GM23338 (cell line): ENCODE results near the gene MAGI1. TPM values are rescaled to one million over a fixed set of nuclear protein-coding genes. Genes with fewer than 3 reads are reported as not detected.

Experiments used
- ATAC-seq: fragments of 200-7000 bp; cut with Tn5 transposase; 3 replicates; pipeline ENCODE4 v1.9.1; 2020
- DNase-seq: peaks from one replicate; pipeline ENCODE4 v3.0.0-alpha.2; 2015; ENCODE audit warnings: low spot score
- H2AFZ ChIP-seq: fragments of 200-600 bp; sonication (generic); 2 replicates; pipeline ENCODE4 v1.8.0; 2016; ENCODE audit warnings: antibody characterized with exemption, mild to moderate bottlenecking, moderate library complexity
- H3F3A ChIP-seq: fragments of 200-600 bp; sonication (generic); replicated peaks from 2 replicates; pipeline ENCODE4 v1.8.0; 2017; ENCODE audit warnings: antibody characterized with exemption, mixed run types, low read depth
- H3K27ac ChIP-seq: fragments of 200-600 bp; sonication (generic); 2 replicates; pipeline ENCODE4 v1.6.1; 2016; ENCODE audit warnings: low read depth
- H3K27me3 ChIP-seq: fragments of 200-600 bp; sonication (generic); 2 replicates; pipeline ENCODE4 v1.8.0; 2016; ENCODE audit warnings: mild to moderate bottlenecking, mixed run types, moderate library complexity; ENCODE audit not compliant: insufficient read depth
- H3K36me3 ChIP-seq: fragments of 200-600 bp; sonication (generic); 2 replicates; pipeline ENCODE4 v1.8.0; 2016; ENCODE audit warnings: mild to moderate bottlenecking; ENCODE audit not compliant: insufficient read depth
- H3K4me1 ChIP-seq: fragments of 200-600 bp; sonication (generic); 2 replicates; pipeline ENCODE4 v1.8.0; 2016; ENCODE audit warnings: mild to moderate bottlenecking, moderate library complexity; ENCODE audit not compliant: insufficient read depth
- H3K4me2 ChIP-seq: fragments of 200-600 bp; sonication (generic); 2 replicates; pipeline ENCODE4 v1.7.1; 2017; ENCODE audit warnings: mixed run types
- H3K4me3 ChIP-seq: fragments of 200-600 bp; sonication (generic); 2 replicates; pipeline ENCODE4 v1.6.1; 2016; ENCODE audit warnings: mixed run types
- H3K79me2 ChIP-seq: fragments of 200-600 bp; sonication (generic); replicated peaks from 2 replicates; pipeline ENCODE4 v1.8.0; 2017; ENCODE audit warnings: mild to moderate bottlenecking; ENCODE audit not compliant: insufficient read depth
- H3K9me2 ChIP-seq: fragments of 200-600 bp; sonication (generic); 2 replicates; pipeline ENCODE4 v1.8.0; 2017; ENCODE audit not compliant: insufficient read depth
- H4K20me1 ChIP-seq: fragments of 200-600 bp; sonication (generic); replicated peaks from 2 replicates; pipeline ENCODE4 v1.8.0; 2017; ENCODE audit warnings: mild to moderate bottlenecking; ENCODE audit not compliant: insufficient read depth
- H3K27ac Mint-ChIP-seq: 2 replicates; pipeline ENCODE4 v1.8.0; 2020; ENCODE audit warnings: inconsistent platforms, mild to moderate bottlenecking, moderate library complexity, mixed read lengths
- H3K27me3 Mint-ChIP-seq: 3 replicates; pipeline ENCODE4 v1.8.0; 2022; ENCODE audit warnings: low read depth, mild to moderate bottlenecking, moderate library complexity, mixed read lengths, inconsistent platforms; ENCODE audit not compliant: insufficient read depth, poor library complexity
- H3K36me3 Mint-ChIP-seq: 3 replicates; pipeline ENCODE4 v1.8.0; 2021; ENCODE audit warnings: low read depth, mild to moderate bottlenecking, inconsistent platforms, moderate library complexity, mixed read lengths
- H3K4me1 Mint-ChIP-seq: 3 replicates; pipeline ENCODE4 v1.8.0; 2020; ENCODE audit warnings: mild to moderate bottlenecking, inconsistent platforms, mixed read lengths
- H3K4me3 Mint-ChIP-seq: 3 replicates; pipeline ENCODE4 v1.8.0; 2021; ENCODE audit warnings: moderate library complexity, mild to moderate bottlenecking, inconsistent platforms, mixed read lengths
- H3K9me3 Mint-ChIP-seq: 3 replicates; pipeline ENCODE4 v1.8.0; 2020; ENCODE audit warnings: moderate library complexity, mild to moderate bottlenecking, inconsistent platforms, mixed read lengths
- CREB1 ChIP-seq: fragments of 250-450 bp; sonication (Bioruptor Pico); IDR thresholded peaks from 2 replicates; pipeline ENCODE4 v1.5.0; 2020; ENCODE audit warnings: low read depth, mild to moderate bottlenecking, moderate library complexity
- CTCF ChIP-seq, 2 experiments: fragments of 200-600 bp in 1 of 2; sonication (generic) in 1 of 2; conservative IDR thresholded peaks; 2 replicates each; pipeline versions ENCODE4 v1.5.1 to v1.6.1; 2016 to 2017; ENCODE audit warnings: antibody characterized with exemption in 2 of 2, low read depth in 2 of 2, mild to moderate bottlenecking in 2 of 2, moderate library complexity in 1 of 2
- ETS1 ChIP-seq: IDR thresholded peaks from 2 replicates; pipeline ENCODE4 v1.6.1; 2016; ENCODE audit warnings: antibody characterized with exemption
- EZH2 ChIP-seq: fragments of 200-600 bp; sonication (generic); IDR thresholded peaks from one replicate; pipeline ENCODE4 v1.8.0; 2017; ENCODE audit warnings: antibody characterized with exemption, mild to moderate bottlenecking, low read depth; ENCODE audit not compliant: unreplicated experiment
- EZH2phosphoT487 ChIP-seq: fragments of 200-600 bp; sonication (generic); IDR thresholded peaks from one replicate; pipeline ENCODE4 v1.8.1; 2018; ENCODE audit warnings: antibody characterized with exemption; ENCODE audit not compliant: unreplicated experiment
- JUNB ChIP-seq: IDR thresholded peaks from one replicate; pipeline ENCODE4 v1.6.1; 2016; ENCODE audit warnings: antibody characterized with exemption; ENCODE audit not compliant: unreplicated experiment
- NANOG ChIP-seq: IDR thresholded peaks from 2 replicates; pipeline ENCODE4 v1.6.1; 2016; ENCODE audit warnings: antibody characterized with exemption, borderline replicate concordance
- POLR2AphosphoS5 ChIP-seq: IDR thresholded peaks from 2 replicates; pipeline ENCODE4 v1.6.1; 2016; ENCODE audit warnings: antibody characterized with exemption, low read depth
- REST ChIP-seq: IDR thresholded peaks from one replicate; pipeline ENCODE4 v1.6.1; 2018; ENCODE audit warnings: antibody characterized with exemption; ENCODE audit not compliant: unreplicated experiment
- STAT1 ChIP-seq: IDR thresholded peaks from one replicate; pipeline ENCODE4 v1.6.1; 2016; ENCODE audit warnings: antibody characterized with exemption; ENCODE audit not compliant: unreplicated experiment
- ZNF114 ChIP-seq: fragments of 250-450 bp; sonication (Bioruptor Pico); IDR thresholded peaks from 2 replicates; pipeline ENCODE4 v1.5.0; 2020; ENCODE audit warnings: mild to moderate bottlenecking, moderate library complexity
- ZNF331 ChIP-seq: fragments of 250-450 bp; sonication (Bioruptor Pico); IDR thresholded peaks from 2 replicates; pipeline ENCODE4 v1.5.0; 2020; ENCODE audit warnings: low read depth, mild to moderate bottlenecking, moderate library complexity
- ZNF462 ChIP-seq: fragments of 250-450 bp; sonication (Bioruptor Pico); IDR thresholded peaks from 2 replicates; pipeline ENCODE4 v1.5.0; 2020; ENCODE audit warnings: mild to moderate bottlenecking, moderate library complexity
- polyA plus RNA-seq: library from polyadenylated mRNA; unstranded; fragments of >200 nt; fragmentation: Nextera tagmentation; extraction: Ambion mirVana; gene quantifications from 2 replicates; pipeline ENCODE4 v1.2.1, GENCODE V29; 2016
- total RNA-seq: library from RNA; depleted of rRNA; stranded (reverse); fragments of >200 nt; shearing (Covaris generic); gene quantifications from 2 replicates; pipeline ENCODE4 v1.2.3, GENCODE V29; 2014

Gene MAGI1
- total and polyA plus RNA-seq, 2 experiments from 2014 or later = 27.4 to 71.2 TPM

GRCh38 chr3:65448120-65448519, 590.6 kb downstream of the MAGI1 start:
- no peak overlapping the region for H3K4me3 ChIP-seq
- ATAC-seq = no peak
- H3F3A ChIP-seq = no peaks in the 10 kb centered on the region
- no peaks in the 10 kb centered on the region for H4K20me1 ChIP-seq
- DNase-seq = no peak
- Mint-ChIP-seq H3K36me3 (peaks cover 3% of the 10 kb centered on the region; the same call in 1 of the 3 replicates), H3K4me1 (peaks cover 20% of the 10 kb centered on the region), H3K27ac (no peak overlapping the region; the same call in 1 of the 2 replicates), H3K4me3 (no peak overlapping the region), H3K27me3 (no peaks in the 10 kb centered on the region), H3K9me3 (no peaks in the 10 kb centered on the region)
- H3K79me2 ChIP-seq = no peaks in the 10 kb centered on the region
- no peaks in the 10 kb centered on the region for H3K27me3 ChIP-seq
- no peak overlapping the region for H3K4me2 ChIP-seq
- peaks cover 16% of the 10 kb centered on the region; the same call in 1 of the 2 replicates for H3K4me1 ChIP-seq
- H3K27ac ChIP-seq = no peak overlapping the region
- H3K9me2 ChIP-seq = no peaks in the 10 kb centered on the region
- no peaks in the 10 kb centered on the region; the same call in 1 of the 2 replicates for H3K36me3 ChIP-seq
- no peak for TF ChIP-seq ZNF114 (CRISPR knock-in tag)
- no peak for TF ChIP-seq STAT1
- no peak for TF ChIP-seq JUNB
- no peak for TF ChIP-seq ETS1
- TF ChIP-seq CTCF (conservative IDR thresholded peaks at IDR 0.05; ENCODE audit: low read depth in 2 of 2) = no peak
- no peak for TF ChIP-seq REST
- TF ChIP-seq POLR2AphosphoS5 = no peak
- no peak for TF ChIP-seq EZH2
- TF ChIP-seq ZNF331 (CRISPR knock-in tag) = no peak
- TF ChIP-seq ZNF462 (CRISPR knock-in tag) = no peak
- no peak for TF ChIP-seq CREB1 (CRISPR knock-in tag)
- TF ChIP-seq NANOG = no peak
- no peak for TF ChIP-seq EZH2phosphoT487
- no peak overlapping the region for H2AFZ ChIP-seq
